Neural progenitor cell (in vitro differentiated cells): ENCODE data around the gene MRTO4.

Experiments used
- CTCF ChIP-seq: fragments of 200-600 bp; sonication (generic); IDR thresholded peaks from 2 replicates; pipeline ENCODE4 v1.5.1; 2017; ENCODE audit warnings: antibody characterized with exemption, mild to moderate bottlenecking
- EZH2 ChIP-seq: fragments of 200-600 bp; sonication (generic); IDR thresholded peaks from 2 replicates; pipeline ENCODE4 v1.6.1; 2017; ENCODE audit warnings: antibody characterized with exemption, mild to moderate bottlenecking, moderate library complexity

- no peak for TF ChIP-seq CTCF
- TF ChIP-seq EZH2: no peak
Observed at GRCh38 chr1:19210772-19211549, 40.6 kb upstream of the MRTO4 start.
